CD14-positive monocyte (primary cell): ENCODE data around the gene PTPRO. TPM values are rescaled to one million over a fixed set of nuclear protein-coding genes. Genes with fewer than 3 reads are reported as not detected.

Source experiments
- DNase-seq, 3 donors: peaks; one replicate each; pipeline ENCODE4 v3.0.0-alpha.2; 2011 to 2022
- H2AFZ ChIP-seq: 2 replicates; pipeline ENCODE4 v1.6.0; 2012; ENCODE audit warnings: mild to moderate bottlenecking, low read depth, low read length, inconsistent platforms; ENCODE audit not compliant: insufficient read depth, poor library complexity, severe bottlenecking
- H3K27ac ChIP-seq, 2 donors: 1 replicate in 1 of 2; 2 replicates in 1 of 2; pipeline ENCODE4 v1.5.1; 2012 to 2013; ENCODE audit warnings: low read length in 2 of 2, control low read depth in 1 of 2, inconsistent platforms in 1 of 2, low read depth in 1 of 2, mild to moderate bottlenecking in 1 of 2
- H3K27me3 ChIP-seq, 2 donors: one replicate each; pipeline versions ENCODE4 v1.6.0 to v1.6.1; 2011 to 2013; ENCODE audit warnings: low read length in 2 of 2; ENCODE audit not compliant: control insufficient read depth in 2 of 2, insufficient read depth in 2 of 2
- H3K36me3 ChIP-seq, 2 donors: replicated peaks in 1 of 2; 1 replicate in 1 of 2; 2 replicates in 1 of 2; pipeline versions ENCODE4 v1.5.1 to v1.6.1; 2012 to 2013; ENCODE audit warnings: low read length in 2 of 2, control low read depth in 1 of 2, inconsistent platforms in 1 of 2, mild to moderate bottlenecking in 1 of 2; ENCODE audit not compliant: insufficient read depth in 2 of 2, control insufficient read depth in 1 of 2
- H3K4me1 ChIP-seq, 2 donors: 1 replicate in 1 of 2; 2 replicates in 1 of 2; pipeline versions ENCODE4 v1.5.1 to v1.6.1; 2012 to 2013; ENCODE audit warnings: low read length in 2 of 2, control low read depth in 1 of 2, inconsistent platforms in 1 of 2, mild to moderate bottlenecking in 1 of 2, moderate library complexity in 1 of 2; ENCODE audit not compliant: insufficient read depth in 2 of 2, control insufficient read depth in 1 of 2
- H3K4me2 ChIP-seq: replicated peaks from 2 replicates; pipeline ENCODE3; 2012; ENCODE audit warnings: low read length, moderate library complexity, mild to moderate bottlenecking; ENCODE audit not compliant: poor library complexity, severe bottlenecking; ENCODE audit errors: extremely low read depth
- H3K4me3 ChIP-seq, 3 experiments: fragments of 200-600 bp in 1 of 3; sonication (generic) in 1 of 3; replicated peaks in 1 of 3; 1 replicate in 2 of 3; 2 replicates in 1 of 3; pipeline ENCODE4 v1.5.1; 2011 to 2013; ENCODE audit warnings: low read length in 3 of 3, mild to moderate bottlenecking in 3 of 3, control low read depth in 2 of 3, low read depth in 2 of 3, inconsistent platforms in 1 of 3, moderate library complexity in 1 of 3
- H3K79me2 ChIP-seq: 2 replicates; pipeline ENCODE4 v1.6.0; 2012; ENCODE audit warnings: mild to moderate bottlenecking, control low read depth, inconsistent platforms, low read length, moderate library complexity; ENCODE audit not compliant: insufficient read depth
- H3K9ac ChIP-seq: 2 replicates; pipeline ENCODE4 v1.6.0; 2017; ENCODE audit warnings: low read length, mild to moderate bottlenecking; ENCODE audit not compliant: insufficient read depth, poor library complexity, severe bottlenecking
- H3K9me3 ChIP-seq, 2 donors: replicated peaks in 1 of 2; 1 replicate in 1 of 2; 2 replicates in 1 of 2; pipeline versions ENCODE4 v1.5.1 to v1.6.1; 2012 to 2013; ENCODE audit warnings: low read length in 2 of 2, control low read depth in 1 of 2; ENCODE audit not compliant: control insufficient read depth in 1 of 2, insufficient read depth in 1 of 2
- H4K20me1 ChIP-seq: 2 replicates; pipeline ENCODE4 v1.6.0; 2012; ENCODE audit warnings: mild to moderate bottlenecking, low read length, control low read depth, moderate library complexity; ENCODE audit not compliant: insufficient read depth
- H3K27ac Mint-ChIP-seq, 7 donors: one replicate each; pipeline ENCODE4 v1.8.0; 2020; ENCODE audit warnings: mild to moderate bottlenecking in 7 of 7, mixed read lengths in 7 of 7, moderate library complexity in 6 of 7, inconsistent platforms in 2 of 7
- H3K27me3 Mint-ChIP-seq, 3 donors: one replicate each; pipeline ENCODE4 v1.8.0; 2021 to 2022; ENCODE audit warnings: low read depth in 3 of 3, mild to moderate bottlenecking in 3 of 3, mixed read lengths in 3 of 3, moderate library complexity in 3 of 3, inconsistent platforms in 1 of 3
- H3K36me3 Mint-ChIP-seq, 2 donors: one replicate each; pipeline ENCODE4 v1.8.0; 2020; ENCODE audit warnings: mixed read lengths in 2 of 2, inconsistent platforms in 1 of 2, mild to moderate bottlenecking in 1 of 2
- H3K4me1 Mint-ChIP-seq: one replicate; pipeline ENCODE4 v1.8.0; 2020; ENCODE audit warnings: mild to moderate bottlenecking, mixed read lengths
- H3K4me3 Mint-ChIP-seq, 2 donors: one replicate each; pipeline ENCODE4 v1.8.0; 2020; ENCODE audit warnings: mild to moderate bottlenecking in 2 of 2, mixed read lengths in 2 of 2, moderate library complexity in 1 of 2
- H3K9me3 Mint-ChIP-seq, 7 donors: one replicate each; pipeline ENCODE4 v1.8.0; 2020 to 2022; ENCODE audit warnings: mixed read lengths in 7 of 7, mild to moderate bottlenecking in 6 of 7, moderate library complexity in 6 of 7, inconsistent platforms in 2 of 7
- WGBS: methylation state at CpG from one replicate; pipeline ENCODE4 v1.1.5; 2013; ENCODE audit warnings: missing lambda C conversion rate; ENCODE audit not compliant: insufficient coverage; 5-methylcytosine and 5-hydroxymethylcytosine counted together
- intact Hi-C, 2 donors: fragments of 100-400 bp; cut with micrococcal nuclease; formaldehyde crosslinking; loops; one replicate each; pipeline versions ENCODE4 v1.15.0 to v1.15.1; 2023
- polyA plus RNA-seq, 3 donors: library from polyadenylated mRNA; depleted of rRNA in 1 of 3; unstranded in 2 of 3; stranded (reverse) in 1 of 3; fragments of 300-500 nt in 2 of 3; fragments of >200 nt in 1 of 3; fragmentation: Illumina TruSeq in 2 of 3; gene quantifications; 1 replicate in 2 of 3; 2 replicates in 1 of 3; pipeline ENCODE4 v1.2.3, GENCODE V29; 2012 to 2021
- TF ChIP-seq, protein P1 (sequence below): fragments of 200-600 bp; IDR thresholded peaks from one replicate; pipeline ENCODE4 v1.8.0; 2022; ENCODE audit warnings: antibody characterized with exemption, mild to moderate bottlenecking

The PTPRO gene
- polyA plus RNA-seq, 3 donors, result 3.1 to 12.0 (median 4.7) TPM

DNA sequence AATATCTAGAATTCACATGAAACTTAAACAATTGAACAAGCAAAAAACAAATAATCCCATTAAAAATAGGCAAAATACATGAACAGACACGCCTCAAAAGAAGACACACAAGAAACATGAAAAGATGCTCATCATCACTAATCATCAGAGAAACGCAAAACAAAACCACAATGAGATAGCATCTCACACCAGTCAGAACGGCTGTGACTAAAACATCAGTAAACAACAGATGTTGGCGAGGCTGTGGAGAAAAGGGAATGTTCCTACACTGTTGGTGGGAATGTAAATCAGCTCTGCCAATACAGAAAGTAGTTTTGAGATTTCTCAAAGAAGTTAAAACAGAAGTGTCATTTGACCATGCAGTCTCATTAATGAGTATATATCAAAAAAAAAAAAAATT lies 121.3 kb downstream of the PTPRO start:
- Histone ChIP-seq H3K36me3 (no peaks in the 10 kb centered on the region), H3K9me3 (peaks cover 3 to 6% of the 10 kb centered on the region in 2 donors), H3K79me2 (no peaks in the 10 kb centered on the region), H3K9ac (no peak overlapping the region), H4K20me1 (no peaks in the 10 kb centered on the region), H3K4me2 (no peak overlapping the region), H3K4me1 (no peaks in the 10 kb centered on the region), H2AFZ (no peak overlapping the region), H3K27ac (no peak overlapping the region), H3K4me3 (no peak overlapping the region), H3K27me3 (no peaks in the 10 kb centered on the region)
- Mint-ChIP-seq H3K27me3 (peaks cover 0 to 2% (median 0%) of the 10 kb centered on the region in 3 donors), H3K4me3 (no peak overlapping the region), H3K4me1 (no peaks in the 10 kb centered on the region), H3K9me3 (peaks cover 0 to 7% (median 2%) of the 10 kb centered on the region in 7 donors), H3K36me3 (no peaks in the 10 kb centered on the region), H3K27ac (no peak overlapping the region)
- TF ChIP-seq, protein P1, sequence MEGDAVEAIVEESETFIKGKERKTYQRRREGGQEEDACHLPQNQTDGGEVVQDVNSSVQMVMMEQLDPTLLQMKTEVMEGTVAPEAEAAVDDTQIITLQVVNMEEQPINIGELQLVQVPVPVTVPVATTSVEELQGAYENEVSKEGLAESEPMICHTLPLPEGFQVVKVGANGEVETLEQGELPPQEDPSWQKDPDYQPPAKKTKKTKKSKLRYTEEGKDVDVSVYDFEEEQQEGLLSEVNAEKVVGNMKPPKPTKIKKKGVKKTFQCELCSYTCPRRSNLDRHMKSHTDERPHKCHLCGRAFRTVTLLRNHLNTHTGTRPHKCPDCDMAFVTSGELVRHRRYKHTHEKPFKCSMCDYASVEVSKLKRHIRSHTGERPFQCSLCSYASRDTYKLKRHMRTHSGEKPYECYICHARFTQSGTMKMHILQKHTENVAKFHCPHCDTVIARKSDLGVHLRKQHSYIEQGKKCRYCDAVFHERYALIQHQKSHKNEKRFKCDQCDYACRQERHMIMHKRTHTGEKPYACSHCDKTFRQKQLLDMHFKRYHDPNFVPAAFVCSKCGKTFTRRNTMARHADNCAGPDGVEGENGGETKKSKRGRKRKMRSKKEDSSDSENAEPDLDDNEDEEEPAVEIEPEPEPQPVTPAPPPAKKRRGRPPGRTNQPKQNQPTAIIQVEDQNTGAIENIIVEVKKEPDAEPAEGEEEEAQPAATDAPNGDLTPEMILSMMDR, result no peak
- DNase-seq, result no peak
- intact Hi-C loops, result no loop called here
- WGBS, result 60% methylated on average over 1 of the region's 4 CpGs

DNA sequence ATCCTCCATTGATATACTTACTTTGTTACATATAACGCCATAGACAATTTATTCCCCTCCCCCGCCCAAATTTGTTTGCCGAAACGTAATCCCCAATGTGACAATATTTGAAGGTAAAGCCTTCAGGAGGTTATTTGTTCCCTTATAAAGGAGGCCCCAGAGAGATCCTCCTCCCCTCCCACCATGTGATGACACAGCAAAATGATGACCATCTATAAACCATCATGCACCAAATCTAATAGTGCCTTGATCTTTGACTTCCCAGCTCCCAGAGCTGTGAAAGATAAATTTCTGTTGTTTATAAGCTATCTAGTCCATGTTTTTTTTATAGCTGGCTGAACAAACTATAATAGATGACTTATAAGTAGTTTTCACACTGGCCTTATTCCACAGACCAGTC lies 122.2 kb downstream of the PTPRO start:
- Mint-ChIP-seq H3K9me3 (peaks cover 0 to 4% (median under 1%) of the 10 kb centered on the region in 7 donors), H3K4me1 (no peaks in the 10 kb centered on the region), H3K27me3 (peaks cover 0 to 2% (median 0%) of the 10 kb centered on the region in 3 donors), H3K36me3 (no peaks in the 10 kb centered on the region), H3K27ac (no peak overlapping the region), H3K4me3 (no peak overlapping the region)
- no peak overlapping the region for H3K27ac ChIP-seq
- no peaks in the 10 kb centered on the region for H3K27me3 ChIP-seq
- no peak overlapping the region for H3K4me3 ChIP-seq
- H3K9ac ChIP-seq, result no peak overlapping the region
- no CpG with 5 or more reads among the region's 4 CpGs for WGBS
- intact Hi-C loops, result no loop called here
- no peak for DNase-seq
- H3K79me2 ChIP-seq, result no peaks in the 10 kb centered on the region
- H2AFZ ChIP-seq, result no peak overlapping the region
- no peaks in the 10 kb centered on the region for H3K4me1 ChIP-seq
- H4K20me1 ChIP-seq, result no peaks in the 10 kb centered on the region
- no peak overlapping the region for H3K4me2 ChIP-seq
- no peaks in the 10 kb centered on the region for H3K36me3 ChIP-seq
- TF ChIP-seq, protein P1, result no peak
- H3K9me3 ChIP-seq, result peaks cover 0 to 6% of the 10 kb centered on the region in 2 donors
